PC-3 (cell line): ENCODE results near the gene PSG4. TPM values are rescaled to one million over a fixed set of nuclear protein-coding genes. Genes with fewer than 3 reads are reported as not detected.
"Not testable (repeated sequence)": the region's sequence is repeated elsewhere in the genome, so short reads cannot be mapped to it uniquely, and the experiment has no call there.

ENCODE experiments used
- ATAC-seq: fragments of 200-7000 bp; cut with Tn5 transposase; 2 replicates; pipeline ENCODE4 v1.9.1; 2020; ENCODE audit warnings: mild to moderate bottlenecking, moderate library complexity
- BruUV-seq: library from RNA; stranded (reverse); fragments of 400-500 nt; replicated peaks from 2 replicates; lab custom pipeline; 2021; lab: Mats Ljungman, UMichigan
- CTCF ChIA-PET: fragments of 300-600 bp; sonication (Branson Sonifier 250); formaldehyde crosslinking; loops from one replicate; lab custom pipeline; 2022; ENCODE audit warnings: antibody characterized with exemption; lab: Charles Lee
- POLR2A ChIA-PET: fragments of 300-600 bp; sonication (Branson Sonifier 250); formaldehyde crosslinking; loops from one replicate; lab custom pipeline; 2022; ENCODE audit warnings: antibody characterized with exemption; ENCODE audit not compliant: unreplicated experiment; lab: Charles Lee
- DNase-seq: peaks from one replicate; pipeline ENCODE4 v3.0.0-alpha.2; 2015
- H2AFZ ChIP-seq: fragments of 300-600 bp; sonication (generic); 2 replicates; pipeline ENCODE4 v1.6.0; 2016; ENCODE audit warnings: antibody characterized with exemption, low read length
- H3F3A ChIP-seq: fragments of 300-600 bp; sonication (generic); one replicate; pipeline ENCODE4 v1.6.0; 2017; ENCODE audit warnings: antibody characterized with exemption, low read length, control low read depth, mild to moderate bottlenecking; ENCODE audit not compliant: unreplicated experiment
- H3K27ac ChIP-seq: fragments of 300-600 bp; sonication (generic); 2 replicates; pipeline ENCODE4 v1.5.1; 2016; ENCODE audit warnings: mild to moderate bottlenecking, low read length
- H3K27me3 ChIP-seq: fragments of 300-600 bp; sonication (generic); 2 replicates; pipeline ENCODE4 v1.6.1; 2016; ENCODE audit warnings: low read length, mixed read lengths
- H3K36me3 ChIP-seq: fragments of 300-600 bp; sonication (generic); 2 replicates; pipeline ENCODE4 v1.6.1; 2016; ENCODE audit warnings: low read depth, mixed run types, low read length, mixed read lengths
- H3K4me1 ChIP-seq: fragments of 300-600 bp; sonication (generic); 2 replicates; pipeline ENCODE4 v1.5.1; 2016; ENCODE audit warnings: low read length; ENCODE audit not compliant: insufficient read depth
- H3K4me2 ChIP-seq: fragments of 300-600 bp; sonication (generic); 2 replicates; pipeline ENCODE4 v1.6.0; 2016; ENCODE audit warnings: low read length
- H3K4me3 ChIP-seq: fragments of 300-600 bp; sonication (generic); 2 replicates; pipeline ENCODE4 v1.5.1; 2016; ENCODE audit warnings: mild to moderate bottlenecking, low read length, mixed read lengths
- H3K79me2 ChIP-seq: fragments of 300-600 bp; sonication (generic); 2 replicates; pipeline ENCODE4 v1.6.1; 2017; ENCODE audit warnings: low read length, mixed read lengths
- H3K9ac ChIP-seq: fragments of 300-600 bp; sonication (generic); 2 replicates; pipeline ENCODE4 v1.6.0; 2016; ENCODE audit warnings: mild to moderate bottlenecking, low read length
- H3K9me2 ChIP-seq: fragments of 300-600 bp; sonication (generic); replicated peaks from 2 replicates; pipeline ENCODE4 v1.6.1; 2016; ENCODE audit warnings: mixed run types, low read length, mixed read lengths
- H3K9me3 ChIP-seq: fragments of 300-600 bp; sonication (generic); 2 replicates; pipeline ENCODE4 v1.6.1; 2016; ENCODE audit warnings: low read length, mixed read lengths
- H4K20me1 ChIP-seq: fragments of 300-600 bp; sonication (generic); 2 replicates; pipeline ENCODE4 v1.6.1; 2016; ENCODE audit warnings: low read length, mixed read lengths
- EZH2 ChIP-seq: fragments of 300-600 bp; sonication (generic); IDR thresholded peaks from one replicate; pipeline ENCODE4 v1.6.1; 2017; ENCODE audit warnings: antibody characterized with exemption, mild to moderate bottlenecking, low read length; ENCODE audit not compliant: unreplicated experiment
- EZH2phosphoT487 ChIP-seq: fragments of 300-600 bp; sonication (generic); IDR thresholded peaks from 2 replicates; pipeline ENCODE4 v1.6.1; 2018; ENCODE audit warnings: mild to moderate bottlenecking, antibody characterized with exemption, low read length, borderline replicate concordance
- intact Hi-C: fragments of 100-400 bp; cut with micrococcal nuclease; formaldehyde crosslinking; loops from 2 replicates; pipeline ENCODE4 v1.9.0; 2023
- total RNA-seq: library from RNA; depleted of rRNA; stranded (reverse); fragments of >200 nt; gene quantifications from 2 replicates; pipeline ENCODE4 v1.2.3, GENCODE V29; 2014

Gene PSG4
- total RNA-seq, 1 experiment from 2014 or later: not detected

- POLR2A ChIA-PET, H3K36me3 ChIP-seq, H3K79me2 ChIP-seq, ATAC-seq, H3K4me2 ChIP-seq, H4K20me1 ChIP-seq, H3K9me3 ChIP-seq, H3K27ac ChIP-seq, DNase-seq, H2AFZ ChIP-seq, H3K27me3 ChIP-seq, H3K4me1 ChIP-seq, H3F3A ChIP-seq, H3K9me2 ChIP-seq, H3K4me3 ChIP-seq, BruUV-seq, intact Hi-C loops, H3K9ac ChIP-seq, CTCF ChIA-PET: not testable (repeated sequence)
Measured at GRCh38 chr19:43242211-43242610, 36.8 kb upstream of the PSG4 start.

GRCh38 chr19:43238213-43238612, 32.8 kb upstream of the PSG4 start:
- POLR2A ChIA-PET, H3K9me2 ChIP-seq, H3K36me3 ChIP-seq, H2AFZ ChIP-seq, CTCF ChIA-PET, H4K20me1 ChIP-seq, H3K27ac ChIP-seq, DNase-seq, H3K4me3 ChIP-seq, intact Hi-C loops, H3K9me3 ChIP-seq, H3K79me2 ChIP-seq, BruUV-seq, H3F3A ChIP-seq, H3K27me3 ChIP-seq, H3K4me2 ChIP-seq, H3K4me1 ChIP-seq, H3K9ac ChIP-seq, ATAC-seq: not testable (repeated sequence)

- H3K27me3 ChIP-seq, H3K79me2 ChIP-seq, CTCF ChIA-PET, H3K4me3 ChIP-seq, H3F3A ChIP-seq, H3K4me1 ChIP-seq, H3K9me2 ChIP-seq, H3K36me3 ChIP-seq, intact Hi-C loops, H4K20me1 ChIP-seq, H3K9me3 ChIP-seq, H2AFZ ChIP-seq, H3K27ac ChIP-seq, POLR2A ChIA-PET, H3K4me2 ChIP-seq, H3K9ac ChIP-seq, ATAC-seq, BruUV-seq: not testable (repeated sequence)
- DNase-seq: peak; percentile 68
Measured at GRCh38 chr19:43235686-43236085, 30.2 kb upstream of the PSG4 start.

- CTCF ChIA-PET: no interaction called here
- no peaks in the 10 kb centered on the region for H3K4me1 ChIP-seq
- no peak overlapping the region for H3K4me3 ChIP-seq
- ATAC-seq (no peak), DNase-seq (peak; percentile 50)
- H3K9me3 ChIP-seq: no peaks in the 10 kb centered on the region
- H3K27ac ChIP-seq: no peak overlapping the region
- POLR2A ChIA-PET: no interaction called here
- no peaks in the 10 kb centered on the region; the same call in 1 of the 2 replicates for H3K36me3 ChIP-seq
- no peak overlapping the region for H2AFZ ChIP-seq
- no peaks in the 10 kb centered on the region for H3K27me3 ChIP-seq
- no peak overlapping the region for H3K9ac ChIP-seq
- no peaks in the 10 kb centered on the region for H3F3A ChIP-seq
- H4K20me1 ChIP-seq: no peaks in the 10 kb centered on the region
- no peaks in the 10 kb centered on the region for H3K79me2 ChIP-seq
- intact Hi-C loops: no loop called here
- H3K9me2 ChIP-seq: no peaks in the 10 kb centered on the region
- BruUV-seq: no TSS peak
- H3K4me2 ChIP-seq: no peak overlapping the region
- TF ChIP-seq EZH2phosphoT487 (no peak), EZH2 (no peak)
Measured at GRCh38 chr19:43229315-43229714, 23.9 kb upstream of the PSG4 start.

GRCh38 chr19:43228730-43229129, 23.3 kb upstream of the PSG4 start:
- H3K27me3 ChIP-seq, H3K27ac ChIP-seq, CTCF ChIA-PET, ATAC-seq, H3K9me3 ChIP-seq, H3K4me1 ChIP-seq, DNase-seq, H4K20me1 ChIP-seq, H2AFZ ChIP-seq, H3K36me3 ChIP-seq, H3F3A ChIP-seq, H3K4me3 ChIP-seq, H3K9me2 ChIP-seq, POLR2A ChIA-PET, BruUV-seq, intact Hi-C loops, H3K4me2 ChIP-seq, H3K79me2 ChIP-seq, H3K9ac ChIP-seq: not testable (repeated sequence)

GRCh38 chr19:43226986-43227385, 21.5 kb upstream of the PSG4 start:
- H3K27me3 ChIP-seq, H4K20me1 ChIP-seq, H3K9me2 ChIP-seq, H3K27ac ChIP-seq, DNase-seq, H3K79me2 ChIP-seq, ATAC-seq, H3K4me2 ChIP-seq, H3K4me3 ChIP-seq, H3K36me3 ChIP-seq, BruUV-seq, CTCF ChIA-PET, POLR2A ChIA-PET, H3K9ac ChIP-seq, H3K9me3 ChIP-seq, H2AFZ ChIP-seq, intact Hi-C loops, H3F3A ChIP-seq, H3K4me1 ChIP-seq: not testable (repeated sequence)
